ENCODE data around the gene ZBED6. TPM values are rescaled to one million over a fixed set of nuclear protein-coding genes. Genes with fewer than 3 reads are reported as not detected.

Gene ZBED6
- total and polyA plus RNA-seq, 10 of the 15 experiments (the other 5 are each of a cell fraction or from before 2014, with no cell fraction given), result 0.13 to 15.9 (median 4.8) TPM

- WGBS (ENCODE audit: insufficient coverage, insufficient replicate concordance, low lambda C conversion rate, missing lambda C conversion rate), result 78% methylated on average over 14 of the region's 15 CpGs
- DNase-seq (ENCODE audit: low read depth, low spot score) (no peak), FAIRE-seq (no peak), ATAC-seq (no peak)
- H3K4me3 ChIP-seq, result no peak overlapping the region
- ChIA-PET CTCF (interaction anchor here (0.8 to 1.0 kb wide), 2 partner anchors 95 to 164 kb away, joined by 3 read pairs; no protein-coding TSS in a partner anchor), SMC1A (ENCODE audit: uncharacterized antibody, unreplicated experiment) (no interaction called here), RAD21 (ENCODE audit: unreplicated experiment) (no interaction called here), POLR2A (no interaction called here)
- H3K4me1 ChIP-seq (ENCODE audit: control insufficient read depth, insufficient read depth, low read length), result peaks cover 4% of the 10 kb centered on the region
- intact Hi-C loops (cut with micrococcal nuclease; ENCODE audit: unreplicated experiment) (no loop called here), in situ Hi-C loops (cut with MboI) (no loop called here)
- no peak overlapping the region for H3K9ac ChIP-seq (ENCODE audit: control insufficient read depth, insufficient read depth, low read length)
- H3K4me2 ChIP-seq (ENCODE audit: control insufficient read depth, insufficient read depth), result no peak overlapping the region
- H3K9me3 ChIP-seq (replicated peaks; ENCODE audit: control insufficient read depth, insufficient read depth, low read length), result no peaks in the 10 kb centered on the region
- TF ChIP-seq KAT2A (conservative IDR thresholded peaks at IDR 0.05; ENCODE audit: control insufficient read depth, low read depth, low read length) (no peak), BACH1 (IDR thresholded peaks at IDR 0.05; ENCODE audit: borderline replicate concordance) (no peak)
- BruUV-seq (replicated peaks), result no TSS peak
- peaks cover 15% of the 10 kb centered on the region for H3K79me2 ChIP-seq (ENCODE audit: control insufficient read depth, insufficient read depth, low read length)
- H3K36me3 ChIP-seq (ENCODE audit: control insufficient read depth in 2 of 2, insufficient read depth in 2 of 2, low read length in 1 of 2), result 0 out of 4 replicates have a peak, but pooled peaks cover 0 to 8% of the 10 kb centered on the region in 2 experiments
- no peak overlapping the region for H2AFZ ChIP-seq (ENCODE audit: control insufficient read depth, low read depth, low read length)
- H3K27ac ChIP-seq (ENCODE audit: control insufficient read depth, insufficient read depth), result no peak overlapping the region
- no peaks in the 10 kb centered on the region for H4K20me1 ChIP-seq (ENCODE audit: control insufficient read depth, insufficient read depth)
- H3K27me3 ChIP-seq (replicated peaks in 1 of 2; ENCODE audit: control insufficient read depth in 2 of 2, insufficient read depth in 2 of 2, low read length in 1 of 2), result no peaks in the 10 kb centered on the region
Measured at GRCh38 chr1:203769505-203770343, 25.7 kb upstream of the ZBED6 start.

GRCh38 chr1:203771901-203772301 lies 23.5 kb upstream of the ZBED6 start:
- Histone ChIP-seq H3K9me3 (replicated peaks; ENCODE audit: control insufficient read depth, insufficient read depth, low read length) (no peaks in the 10 kb centered on the region), H3K9ac (ENCODE audit: control insufficient read depth, insufficient read depth, low read length) (no peak overlapping the region), H2AFZ (ENCODE audit: control insufficient read depth, low read depth, low read length) (no peak overlapping the region), H3K27me3 (replicated peaks in 1 of 2; ENCODE audit: control insufficient read depth in 2 of 2, insufficient read depth in 2 of 2, low read length in 1 of 2) (no peaks in the 10 kb centered on the region), H3K4me1 (ENCODE audit: control insufficient read depth, insufficient read depth, low read length) (no peaks in the 10 kb centered on the region), H3K4me3 (no peak overlapping the region), H4K20me1 (ENCODE audit: control insufficient read depth, insufficient read depth) (no peaks in the 10 kb centered on the region), H3K4me2 (ENCODE audit: control insufficient read depth, insufficient read depth) (no peak overlapping the region), H3K79me2 (ENCODE audit: control insufficient read depth, insufficient read depth, low read length) (no peaks in the 10 kb centered on the region; the same call in 1 of the 2 replicates), H3K36me3 (ENCODE audit: control insufficient read depth in 2 of 2, insufficient read depth in 2 of 2, low read length in 1 of 2) (0 out of 4 replicates have a peak, but pooled peaks cover 0 to 8% of the 10 kb centered on the region in 2 experiments), H3K27ac (ENCODE audit: control insufficient read depth, insufficient read depth) (no peak overlapping the region)
- BruUV-seq (replicated peaks), result no TSS peak
- 96% methylated on average over 7 of the region's 7 CpGs for WGBS (ENCODE audit: insufficient coverage, insufficient replicate concordance, low lambda C conversion rate, missing lambda C conversion rate)
- ChIA-PET POLR2A (no interaction called here), RAD21 (ENCODE audit: unreplicated experiment) (no interaction called here), SMC1A (ENCODE audit: uncharacterized antibody, unreplicated experiment) (no interaction called here), CTCF (interaction anchor here (0.6 kb wide), 1 partner anchor 385 kb away, joined by 3 read pairs; no protein-coding TSS in a partner anchor)
- ATAC-seq (no peak), FAIRE-seq (no peak), DNase-seq (ENCODE audit: low read depth, low spot score) (no peak)
- intact Hi-C loops (cut with micrococcal nuclease; ENCODE audit: unreplicated experiment), result no loop called here
- in situ Hi-C loops (cut with MboI), result no loop called here
- no peak for TF ChIP-seq ZNF384 (IDR thresholded peaks at IDR 0.05; ENCODE audit: borderline replicate concordance, low read depth, low read length)
- TF ChIP-seq CREB1 (IDR thresholded peaks at IDR 0.05; ENCODE audit: low read depth), result no peak
- no peak for TF ChIP-seq PRDM15 (CRISPR knock-in tag; IDR thresholded peaks at IDR 0.05)
